ENCODE measurements around the gene ACOT11. TPM values are rescaled to one million over a fixed set of nuclear protein-coding genes. Genes with fewer than 3 reads are reported as not detected.

The ACOT11 gene
- total and polyA plus RNA-seq, 2 donors (not counting 1 experiment from before 2014, with no cell fraction given), result 0.73 to 2.5 TPM

DNA sequence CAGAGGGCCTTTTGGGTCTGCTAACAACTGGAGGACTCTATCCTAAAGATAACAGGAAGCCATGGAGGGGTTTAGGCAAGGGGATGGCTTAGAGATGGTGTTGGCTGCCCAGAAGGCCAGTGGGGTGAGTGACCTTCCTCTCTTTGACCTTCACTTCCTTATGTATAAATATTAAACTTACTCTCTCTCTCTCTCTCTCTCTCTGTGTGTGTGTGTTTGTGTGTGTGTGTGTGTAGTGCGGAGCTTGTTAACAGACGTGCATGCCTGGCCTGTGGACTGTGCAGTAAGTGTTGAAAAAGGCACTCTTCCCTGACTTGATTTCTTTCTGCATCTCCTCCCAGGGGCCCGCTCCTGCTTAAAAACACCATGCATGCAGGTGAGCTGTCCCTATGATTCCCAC, 103.6 kb downstream of the ACOT11 start:
- H3K9me3 ChIP-seq (ENCODE audit: control insufficient read depth, insufficient read depth, low read depth, low read length), result no peaks in the 10 kb centered on the region
- H4K20me1 ChIP-seq (ENCODE audit: control insufficient read depth, extremely low read depth, insufficient read depth, low read length), result no peaks in the 10 kb centered on the region
- H2AFZ ChIP-seq (ENCODE audit: low read length), result no peak overlapping the region
- H3K4me1 ChIP-seq (ENCODE audit: control insufficient read depth, extremely low read depth, insufficient read depth, low read length), result no peaks in the 10 kb centered on the region
- H3K4me2 ChIP-seq (ENCODE audit: extremely low read depth, insufficient read depth, low read length), result no peak overlapping the region
- H3K36me3 ChIP-seq (ENCODE audit: control insufficient read depth, insufficient read depth, low read length), result no peaks in the 10 kb centered on the region
- no peaks in the 10 kb centered on the region for H3K79me2 ChIP-seq (ENCODE audit: control insufficient read depth, insufficient read depth, low read length)
- H3K4me3 ChIP-seq (replicated peaks in 1 of 4; ENCODE audit: control extremely low read depth in 1 of 4, insufficient read depth in 1 of 4, low read depth in 3 of 4, low read length in 4 of 4), result no peak overlapping the region
- H3K27me3 ChIP-seq (ENCODE audit: control insufficient read depth, insufficient read depth, low read length), result peaks cover 13% of the 10 kb centered on the region
- no peak overlapping the region for H3K27ac ChIP-seq (ENCODE audit: insufficient read depth, low read length)
- TF ChIP-seq, protein P1, sequence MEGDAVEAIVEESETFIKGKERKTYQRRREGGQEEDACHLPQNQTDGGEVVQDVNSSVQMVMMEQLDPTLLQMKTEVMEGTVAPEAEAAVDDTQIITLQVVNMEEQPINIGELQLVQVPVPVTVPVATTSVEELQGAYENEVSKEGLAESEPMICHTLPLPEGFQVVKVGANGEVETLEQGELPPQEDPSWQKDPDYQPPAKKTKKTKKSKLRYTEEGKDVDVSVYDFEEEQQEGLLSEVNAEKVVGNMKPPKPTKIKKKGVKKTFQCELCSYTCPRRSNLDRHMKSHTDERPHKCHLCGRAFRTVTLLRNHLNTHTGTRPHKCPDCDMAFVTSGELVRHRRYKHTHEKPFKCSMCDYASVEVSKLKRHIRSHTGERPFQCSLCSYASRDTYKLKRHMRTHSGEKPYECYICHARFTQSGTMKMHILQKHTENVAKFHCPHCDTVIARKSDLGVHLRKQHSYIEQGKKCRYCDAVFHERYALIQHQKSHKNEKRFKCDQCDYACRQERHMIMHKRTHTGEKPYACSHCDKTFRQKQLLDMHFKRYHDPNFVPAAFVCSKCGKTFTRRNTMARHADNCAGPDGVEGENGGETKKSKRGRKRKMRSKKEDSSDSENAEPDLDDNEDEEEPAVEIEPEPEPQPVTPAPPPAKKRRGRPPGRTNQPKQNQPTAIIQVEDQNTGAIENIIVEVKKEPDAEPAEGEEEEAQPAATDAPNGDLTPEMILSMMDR (conservative IDR thresholded peaks at IDR 0.05 in 1 of 2, IDR thresholded peaks at IDR 0.05 in 1 of 2; ENCODE audit: low read depth in 1 of 2, low read length in 2 of 2), result no peak
- TF ChIP-seq EZH2 (IDR thresholded peaks at IDR 0.05; ENCODE audit: low read length, missing control alignments), result no peak
- H3K9ac ChIP-seq (ENCODE audit: insufficient read depth, low read length), result no peak overlapping the region
- no peak for DNase-seq (ENCODE audit: low read depth in 2 of 2)

DNA sequence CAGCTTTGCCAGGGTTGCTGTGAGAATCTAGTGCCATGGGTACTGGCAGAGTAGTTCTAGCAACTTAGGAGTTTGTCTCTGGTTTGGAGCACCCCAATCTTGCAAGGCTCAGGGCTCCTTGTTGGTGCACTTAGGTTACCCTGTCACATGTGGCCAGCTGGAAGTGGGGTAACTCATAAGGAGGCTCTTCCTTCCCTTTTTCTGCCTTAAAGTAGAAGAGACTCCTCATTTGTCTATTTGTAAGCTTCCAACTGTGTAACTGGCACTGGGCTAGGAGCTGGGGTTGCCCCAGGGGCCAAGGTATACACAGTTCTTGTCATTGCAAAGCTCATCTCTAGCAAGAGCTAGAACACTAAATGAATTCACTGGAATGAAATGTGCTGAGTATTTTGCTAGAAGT, 104.1 kb downstream of the ACOT11 start:
- Histone ChIP-seq H3K9ac (ENCODE audit: insufficient read depth, low read length) (no peak overlapping the region), H3K4me2 (ENCODE audit: extremely low read depth, insufficient read depth, low read length) (no peak overlapping the region), H3K36me3 (ENCODE audit: control insufficient read depth, insufficient read depth, low read length) (no peaks in the 10 kb centered on the region), H3K4me1 (ENCODE audit: control insufficient read depth, extremely low read depth, insufficient read depth, low read length) (no peaks in the 10 kb centered on the region), H4K20me1 (ENCODE audit: control insufficient read depth, extremely low read depth, insufficient read depth, low read length) (no peaks in the 10 kb centered on the region), H2AFZ (ENCODE audit: low read length) (no peak overlapping the region), H3K79me2 (ENCODE audit: control insufficient read depth, insufficient read depth, low read length) (no peaks in the 10 kb centered on the region), H3K27ac (ENCODE audit: insufficient read depth, low read length) (no peak overlapping the region), H3K4me3 (replicated peaks in 1 of 4; ENCODE audit: control extremely low read depth in 1 of 4, insufficient read depth in 1 of 4, low read depth in 3 of 4, low read length in 4 of 4) (no peak overlapping the region), H3K9me3 (ENCODE audit: control insufficient read depth, insufficient read depth, low read depth, low read length) (no peaks in the 10 kb centered on the region), H3K27me3 (ENCODE audit: control insufficient read depth, insufficient read depth, low read length) (peaks cover 13% of the 10 kb centered on the region)
- TF ChIP-seq, protein P1 (conservative IDR thresholded peaks at IDR 0.05 in 1 of 2, IDR thresholded peaks at IDR 0.05 in 1 of 2; ENCODE audit: low read depth in 1 of 2, low read length in 2 of 2), result no peak
- no peak for TF ChIP-seq EZH2 (IDR thresholded peaks at IDR 0.05; ENCODE audit: low read length, missing control alignments)
- no peak for DNase-seq (ENCODE audit: low read depth in 2 of 2)

DNA sequence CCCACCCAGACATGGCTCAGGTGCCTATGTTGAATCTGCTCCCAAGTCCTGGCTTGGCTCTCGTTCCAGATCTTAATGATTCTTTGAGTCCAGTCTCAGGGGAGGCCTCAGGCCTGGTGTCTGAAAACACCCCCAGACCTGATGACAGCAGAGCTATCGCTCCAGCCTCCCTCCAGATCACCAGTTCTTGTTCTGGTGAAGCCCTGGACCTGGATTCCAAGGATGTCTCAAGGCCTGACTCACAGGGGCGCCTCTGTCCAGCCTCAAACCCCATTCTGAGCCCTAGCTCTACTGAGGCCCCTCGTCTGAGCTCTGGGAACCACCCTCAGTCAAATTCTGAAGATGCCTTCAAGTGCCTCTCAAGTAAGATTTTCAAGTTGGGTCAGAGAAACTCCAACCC, 105.0 kb downstream of the ACOT11 start:
- no peaks in the 10 kb centered on the region for H4K20me1 ChIP-seq (ENCODE audit: control insufficient read depth, extremely low read depth, insufficient read depth, low read length)
- H3K4me1 ChIP-seq (ENCODE audit: control insufficient read depth, extremely low read depth, insufficient read depth, low read length), result no peaks in the 10 kb centered on the region
- TF ChIP-seq, protein P1 (conservative IDR thresholded peaks at IDR 0.05 in 1 of 2, IDR thresholded peaks at IDR 0.05 in 1 of 2; ENCODE audit: low read depth in 1 of 2, low read length in 2 of 2), result no peak
- no peak for TF ChIP-seq EZH2 (IDR thresholded peaks at IDR 0.05; ENCODE audit: low read length, missing control alignments)
- peaks cover 13% of the 10 kb centered on the region for H3K27me3 ChIP-seq (ENCODE audit: control insufficient read depth, insufficient read depth, low read length)
- no peak overlapping the region for H3K4me3 ChIP-seq (replicated peaks in 1 of 4; ENCODE audit: control extremely low read depth in 1 of 4, insufficient read depth in 1 of 4, low read depth in 3 of 4, low read length in 4 of 4)
- no peak overlapping the region for H3K27ac ChIP-seq (ENCODE audit: insufficient read depth, low read length)
- H3K36me3 ChIP-seq (ENCODE audit: control insufficient read depth, insufficient read depth, low read length), result no peaks in the 10 kb centered on the region
- no peaks in the 10 kb centered on the region for H3K79me2 ChIP-seq (ENCODE audit: control insufficient read depth, insufficient read depth, low read length)
- no peak overlapping the region for H3K9ac ChIP-seq (ENCODE audit: insufficient read depth, low read length)
- H3K9me3 ChIP-seq (ENCODE audit: control insufficient read depth, insufficient read depth, low read depth, low read length), result no peaks in the 10 kb centered on the region
- no peak overlapping the region for H2AFZ ChIP-seq (ENCODE audit: low read length)
- H3K4me2 ChIP-seq (ENCODE audit: extremely low read depth, insufficient read depth, low read length), result no peak overlapping the region
- peak in 1 of 2 donors; percentile 16 for DNase-seq (ENCODE audit: low read depth in 2 of 2)

All from fibroblast of lung (primary cell).